Ovary (tissue), 9 donors: ENCODE data around the gene NRROS. TPM values are rescaled to one million over a fixed set of nuclear protein-coding genes. Genes with fewer than 3 reads are reported as not detected.

Source experiments
- DNase-seq, 5 donors: peaks; one replicate each; pipeline ENCODE4 v3.0.0-alpha.2; 2019 to 2020
- H3K27ac ChIP-seq, 2 donors: fragments of 200-600 bp; one replicate each; pipeline versions ENCODE4 v1.5.1 to v1.8.0; 2019 to 2022
- H3K27me3 ChIP-seq: fragments of 200-600 bp; one replicate; pipeline ENCODE4 v1.8.0; 2022
- H3K36me3 ChIP-seq: fragments of 200-600 bp; sonication (generic); one replicate; pipeline ENCODE4 v1.5.1; 2019
- H3K4me1 ChIP-seq: one replicate; pipeline ENCODE4 v1.8.1; 2013; ENCODE audit warnings: mild to moderate bottlenecking, moderate library complexity; ENCODE audit not compliant: insufficient read depth
- H3K4me3 ChIP-seq: fragments of 200-600 bp; sonication (generic); one replicate; pipeline ENCODE4 v1.5.1; 2017
- H3K9me3 ChIP-seq, 2 donors: fragments of 200-600 bp in 1 of 2; sonication (generic) in 1 of 2; one replicate each; pipeline versions ENCODE4 v1.5.1 to v1.8.1; 2013 to 2019; ENCODE audit warnings: mild to moderate bottlenecking in 1 of 2, moderate library complexity in 1 of 2
- CTCF ChIP-seq, 3 donors: fragments of 450-650 bp in 2 of 3; fragments of 200-600 bp in 1 of 3; IDR thresholded peaks; one replicate each; pipeline versions ENCODE4 v1.5.1 to v1.8.0; 2016 to 2022; ENCODE audit warnings: antibody characterized with exemption in 3 of 3, mild to moderate bottlenecking in 1 of 3
- EP300 ChIP-seq: sonication (generic); formaldehyde crosslinking; IDR thresholded peaks from one replicate; pipeline ENCODE4 v1.6.1; 2017; ENCODE audit warnings: antibody characterized with exemption
- POLR2A ChIP-seq: fragments of 450-650 bp; IDR thresholded peaks from one replicate; pipeline ENCODE4 v1.6.1; 2017; ENCODE audit warnings: antibody characterized with exemption, mild to moderate bottlenecking, moderate library complexity
- WGBS, 3 donors: extraction: QIAGEN DNeasy Blood & Tissue Kit in 1 of 3; methylation state at CpG; one replicate each; pipeline versions ENCODE4 v1.1.5 to v1.1.7; 2013 to 2017; 5-methylcytosine and 5-hydroxymethylcytosine counted together
- intact Hi-C, 4 donors: fragments of 100-400 bp; cut with DNase I; formaldehyde crosslinking; loops; one replicate each; pipeline versions ENCODE4 v1.11.0 to v1.15.1; 2022 to 2023
- polyA plus RNA-seq, 2 donors: library from polyadenylated mRNA; stranded (reverse); fragments of 200-250 nt in 1 of 2; fragments of 350-450 nt in 1 of 2; fragmentation: Illumina TruSeq in 1 of 2; extraction: RNeasy Lipid Tissue Mini Kit (QIAGEN cat#74804) in 1 of 2; gene quantifications; one replicate each; pipeline ENCODE4 v1.2.3, GENCODE V29; 2013 to 2014
- total RNA-seq, 7 donors: library from RNA; depleted of rRNA in 2 of 7; stranded (reverse); fragments of >200 nt in 2 of 7; fragmentation: NEBNext Ultra II Directional in 3 of 7; extraction: Animal tissue kit (Norgen Biotek cat#: 25700) in 3 of 7; gene quantifications; one replicate each; pipeline versions ENCODE4 v1.1.0 to v1.2.4, GENCODE V29; 2016 to 2023
- donor health status: DM: no; HTN: no; CAD: no; lungs with moderate emphysema.
- donor health status: DM: no; HTN: no; CAD: no.
- donor health status: Bipolar disorder and iron deficiency.
- donor health status: DM: yes; HTN: yes; CAD: no.
- donor health status: DM: no; HTN: no; CAD: no.
- donor health status: DM: yes; HTN: yes; CAD: no.

The NRROS gene
- total and polyA plus RNA-seq, 9 donors: 0.80 to 6.3 (median 3.2) TPM

GRCh38 chr3:196654735-196655090 is 15.2 kb downstream of the NRROS start:
- Histone ChIP-seq H3K36me3 (no peaks in the 10 kb centered on the region), H3K27ac (no peak overlapping the region), H3K4me1 (peaks cover 1% of the 10 kb centered on the region), H3K27me3 (no peaks in the 10 kb centered on the region), H3K4me3 (no peak overlapping the region), H3K9me3 (no peaks in the 10 kb centered on the region)
- no peak for DNase-seq
- TF ChIP-seq CTCF (IDR thresholded peaks at IDR 0.05) (no peak), EP300 (no peak), POLR2A (no peak)
- intact Hi-C loops: no loop called here
- 91 to 97% (median 93%) methylated on average over 7 of the region's 7 CpGs for WGBS, 3 donors

GRCh38 chr3:196655496-196655895 is 16.0 kb downstream of the NRROS start:
- Histone ChIP-seq H3K27me3 (no peaks in the 10 kb centered on the region), H3K27ac (no peak overlapping the region), H3K9me3 (no peaks in the 10 kb centered on the region), H3K4me1 (peaks cover 1% of the 10 kb centered on the region), H3K36me3 (no peaks in the 10 kb centered on the region), H3K4me3 (no peak overlapping the region)
- 92 to 96% (median 93%) methylated on average over 12 of the region's 12 CpGs for WGBS, 3 donors
- DNase-seq: no peak
- intact Hi-C loops: no loop called here
- TF ChIP-seq CTCF (IDR thresholded peaks at IDR 0.05): no peak
- TF ChIP-seq EP300: no peak
- TF ChIP-seq POLR2A: no peak

- intact Hi-C loops: no loop called here
- no peaks in the 10 kb centered on the region for H3K36me3 ChIP-seq
- no peak overlapping the region for H3K27ac ChIP-seq
- DNase-seq: no peak
- TF ChIP-seq EP300 (no peak), CTCF (IDR thresholded peaks at IDR 0.05) (no peak), POLR2A (no peak)
- H3K4me1 ChIP-seq: peaks cover 1% of the 10 kb centered on the region
- no peaks in the 10 kb centered on the region for H3K27me3 ChIP-seq
- WGBS, 3 donors: 93% methylated on average over 5 of the region's 5 CpGs
- H3K9me3 ChIP-seq: no peaks in the 10 kb centered on the region
- H3K4me3 ChIP-seq: no peak overlapping the region
Observed at GRCh38 chr3:196656213-196656612, 16.7 kb downstream of the NRROS start.

GRCh38 chr3:196659901-196660351 is 20.4 kb downstream of the NRROS start:
- no peak overlapping the region for H3K27ac ChIP-seq
- H3K9me3 ChIP-seq: no peaks in the 10 kb centered on the region
- DNase-seq: no peak
- TF ChIP-seq EP300 (no peak), POLR2A (no peak), CTCF (IDR thresholded peaks at IDR 0.05) (no peak)
- no peak overlapping the region for H3K4me3 ChIP-seq
- H3K4me1 ChIP-seq: no peaks in the 10 kb centered on the region
- intact Hi-C loops: no loop called here
- no peaks in the 10 kb centered on the region for H3K36me3 ChIP-seq
- H3K27me3 ChIP-seq: no peaks in the 10 kb centered on the region
- 94 to 98% (median 96%) methylated on average over 34 to 35 of the region's 35 CpGs for WGBS, 3 donors
